ENCODE results near the gene CERK.
A peak's percentile ranks its signal among the peaks of the same experiment; 100 is the strongest.

The CERK gene

GRCh38 chr22:46764779-46765485, 26.9 kb upstream of the CERK start:
- DNase-seq (ENCODE audit: low read depth in 2 of 2, low spot score in 1 of 2), result no peak

- DNase-seq (ENCODE audit: low read depth in 2 of 2, low spot score in 1 of 2), result no peak
Observed at GRCh38 chr22:46764140-46764680, 26.2 kb upstream of the CERK start.

GRCh38 chr22:46763051-46763705, 25.1 kb upstream of the CERK start:
- DNase-seq (ENCODE audit: low read depth in 2 of 2, low spot score in 1 of 2), result no peak

- peak; percentile 85 to 90 for DNase-seq (ENCODE audit: low read depth in 2 of 2, low spot score in 1 of 2)
Observed at GRCh38 chr22:46762238-46763050, 24.4 kb upstream of the CERK start, which contains the start of gene TBC1D22A. Gene TBC1D22A (plus strand): TSS chr22:46762650. CDS start chr22:46762787, 137 bp downstream.

- DNase-seq (ENCODE audit: low read depth in 2 of 2, low spot score in 1 of 2), result no peak
Observed at GRCh38 chr22:46761539-46762237, 23.6 kb upstream of the CERK start.

GRCh38 chr22:46761017-46761416, 23.0 kb upstream of the CERK start:
- DNase-seq (ENCODE audit: low read depth in 2 of 2, low spot score in 1 of 2), result no peak

GRCh38 chr22:46758867-46759290, 20.8 kb upstream of the CERK start:
- DNase-seq (ENCODE audit: low read depth in 2 of 2, low spot score in 1 of 2), result no peak

GRCh38 chr22:46758121-46758520, 20.1 kb upstream of the CERK start:
- no peak for DNase-seq (ENCODE audit: low read depth in 2 of 2, low spot score in 1 of 2)

GRCh38 chr22:46757104-46757503, 19.1 kb upstream of the CERK start:
- DNase-seq (ENCODE audit: low read depth in 2 of 2, low spot score in 1 of 2), result no peak

GRCh38 chr22:46756097-46756496, 18.0 kb upstream of the CERK start:
- no peak for DNase-seq (ENCODE audit: low read depth in 2 of 2, low spot score in 1 of 2)

GRCh38 chr22:46755525-46755924, 17.5 kb upstream of the CERK start:
- DNase-seq (ENCODE audit: low read depth in 2 of 2, low spot score in 1 of 2), result no peak

- no peak for DNase-seq (ENCODE audit: low read depth in 2 of 2, low spot score in 1 of 2)
Observed at GRCh38 chr22:46754826-46755225, 16.8 kb upstream of the CERK start.

- DNase-seq (ENCODE audit: low read depth in 2 of 2, low spot score in 1 of 2), result no peak
Observed at GRCh38 chr22:46754110-46754799, 16.2 kb upstream of the CERK start.

GRCh38 chr22:46753761-46754109, 15.7 kb upstream of the CERK start:
- DNase-seq (ENCODE audit: low read depth in 2 of 2, low spot score in 1 of 2), result no peak

- DNase-seq (ENCODE audit: low read depth in 2 of 2, low spot score in 1 of 2), result no peak
Observed at GRCh38 chr22:46753360-46753759, 15.3 kb upstream of the CERK start.

- DNase-seq (ENCODE audit: low read depth in 2 of 2, low spot score in 1 of 2), result no peak
Observed at GRCh38 chr22:46752988-46753310, 14.9 kb upstream of the CERK start.

GRCh38 chr22:46752286-46752987, 14.4 kb upstream of the CERK start:
- DNase-seq (ENCODE audit: low read depth in 2 of 2, low spot score in 1 of 2), result no peak

- no peak for DNase-seq (ENCODE audit: low read depth in 2 of 2, low spot score in 1 of 2)
Observed at GRCh38 chr22:46750863-46751443, 12.9 kb upstream of the CERK start.

- DNase-seq (ENCODE audit: low read depth in 2 of 2, low spot score in 1 of 2), result no peak
Observed at GRCh38 chr22:46750530-46750800, 12.4 kb upstream of the CERK start.

Data from stimulated activated CD8-positive, alpha-beta memory T cell treated with anti-CD3 and anti-CD28 coated beads, Interleukin-4, amount 100 ng/mL, for 4 hours (primary cell).